Right renal pelvis (tissue), 4 donors: ENCODE results near the gene PKIB. TPM values are rescaled to one million over a fixed set of nuclear protein-coding genes. Genes with fewer than 3 reads are reported as not detected.

Source experiments
- DNase-seq, 4 donors: peaks; one replicate each; pipeline ENCODE4 v3.0.0-alpha.2; 2013; ENCODE audit warnings: low read depth in 4 of 4, low spot score in 3 of 4, missing footprints in 1 of 4
- polyA plus RNA-seq, 4 donors: library from polyadenylated mRNA; unstranded; fragments of 120-200 nt; gene quantifications; one replicate each; pipeline ENCODE4 v1.2.1, GENCODE V29; 2013; ENCODE audit not compliant: insufficient read length in 4 of 4

Gene PKIB
- polyA plus RNA-seq, 4 donors: 1.4 to 2.6 (median 1.8) TPM

DNA sequence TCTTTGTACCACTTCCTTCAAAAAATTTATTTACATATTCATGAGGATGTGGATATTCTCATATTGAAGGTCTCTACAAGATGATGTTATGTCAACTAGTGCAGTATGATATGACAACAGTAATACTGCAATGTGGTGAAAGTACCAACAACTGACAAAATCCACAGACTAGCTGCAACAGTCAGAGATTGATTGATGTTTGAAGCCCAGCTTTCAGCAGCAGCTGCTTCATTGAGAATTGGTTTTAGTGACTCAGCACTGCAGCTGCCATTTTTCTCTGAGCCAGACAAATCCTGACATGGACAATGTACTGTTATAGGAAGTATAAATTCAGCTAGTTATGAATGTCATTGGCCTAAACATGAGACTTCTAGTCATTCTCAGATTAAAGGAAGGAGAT is 53.8 kb downstream of the PKIB start:
- DNase-seq: no peak

- no peak for DNase-seq
These were observed 55.7 kb downstream of the PKIB start for GRCh38 chr6:122665929-122666328.

GRCh38 chr6:122666418-122666817 is 56.2 kb downstream of the PKIB start:
- DNase-seq: no peak

DNA sequence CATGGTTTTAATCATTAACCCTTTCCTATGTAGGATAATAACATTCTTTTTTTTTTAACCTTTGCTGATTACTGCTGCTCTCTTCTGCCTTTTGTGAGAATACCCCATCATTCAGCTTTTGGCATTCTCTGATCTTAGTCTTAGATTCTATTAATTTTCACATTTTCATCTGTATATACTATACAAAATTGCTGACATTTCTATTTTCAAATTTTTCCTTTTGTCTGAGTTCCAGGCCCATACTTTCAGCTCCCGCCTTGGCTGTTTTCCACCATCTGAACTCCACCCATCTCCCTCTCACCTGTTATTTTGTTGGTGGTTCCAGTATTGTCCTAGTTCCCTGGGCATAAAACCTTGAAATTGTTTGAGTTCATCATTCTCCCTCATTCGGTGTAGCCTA is 59.2 kb downstream of the PKIB start:
- DNase-seq: no peak

DNA sequence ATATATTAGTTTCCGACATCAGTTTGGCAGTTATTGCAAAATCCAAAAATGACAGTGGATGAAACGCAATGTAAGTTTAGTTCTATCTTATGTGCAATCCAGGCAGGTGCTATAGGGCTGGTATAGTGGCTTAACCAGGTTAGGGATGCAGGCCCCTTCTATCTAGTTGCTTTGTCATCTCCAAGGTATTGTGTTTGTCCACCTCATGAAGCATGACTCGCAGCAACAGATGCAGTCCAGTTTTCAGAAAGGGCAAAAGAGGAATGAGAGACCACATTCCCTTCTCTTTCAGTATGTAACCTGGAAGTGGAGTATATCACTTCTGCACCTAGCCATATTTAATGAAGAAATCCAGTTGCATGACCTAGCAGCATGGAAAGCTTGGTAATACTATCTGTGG is 59.7 kb downstream of the PKIB start:
- DNase-seq: no peak

DNA sequence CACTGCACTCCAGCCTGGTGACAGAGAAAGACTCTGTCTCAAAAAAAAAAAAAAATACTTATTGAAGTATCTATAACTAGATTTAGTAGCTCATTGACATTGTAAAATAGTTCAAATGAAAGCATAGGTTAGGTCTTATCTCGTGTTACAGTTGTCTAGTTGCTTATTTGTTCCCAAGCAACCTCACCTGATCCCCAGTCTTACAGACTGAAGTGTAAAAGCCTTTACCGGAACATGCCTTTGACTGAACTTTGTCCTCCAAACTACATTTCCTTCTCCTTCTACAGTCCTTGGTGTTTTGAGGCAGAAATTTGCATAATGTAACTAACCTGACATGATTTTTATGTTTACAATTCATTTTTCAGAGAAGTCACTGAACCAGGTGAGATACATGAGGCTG is 61.0 kb downstream of the PKIB start:
- DNase-seq: no peak

DNA sequence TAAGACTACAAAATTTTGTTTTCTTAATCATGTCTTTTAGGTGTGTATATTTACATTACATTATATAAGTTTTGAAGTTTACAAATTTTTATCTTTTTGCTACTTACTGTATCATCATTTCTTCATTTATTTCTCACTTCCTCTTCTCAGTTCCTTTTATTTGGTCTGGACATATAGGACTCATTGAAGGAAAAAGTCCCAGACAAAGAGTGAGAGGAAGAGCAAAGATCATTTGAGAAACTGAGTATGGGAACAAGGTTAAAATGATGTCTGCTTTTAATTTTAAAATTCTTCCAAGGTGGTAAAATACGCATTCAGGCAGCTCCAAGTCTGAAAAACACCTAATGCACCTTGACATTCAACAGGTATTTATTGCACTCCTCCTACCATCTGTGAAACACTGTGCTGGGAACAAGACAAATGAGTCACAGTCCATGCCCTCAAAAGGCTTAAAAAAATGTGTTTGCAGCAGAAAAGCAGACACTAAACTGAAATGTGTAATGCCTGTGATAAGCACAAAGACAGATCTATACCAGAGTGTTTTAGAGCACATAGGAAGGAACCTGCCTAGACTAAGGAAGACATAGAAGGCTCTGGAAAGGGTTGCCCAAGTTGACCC is 63.2 kb downstream of the PKIB start:
- DNase-seq: no peak

GRCh38 chr6:122676146-122676545 is 65.9 kb downstream of the PKIB start:
- no peak for DNase-seq

DNA sequence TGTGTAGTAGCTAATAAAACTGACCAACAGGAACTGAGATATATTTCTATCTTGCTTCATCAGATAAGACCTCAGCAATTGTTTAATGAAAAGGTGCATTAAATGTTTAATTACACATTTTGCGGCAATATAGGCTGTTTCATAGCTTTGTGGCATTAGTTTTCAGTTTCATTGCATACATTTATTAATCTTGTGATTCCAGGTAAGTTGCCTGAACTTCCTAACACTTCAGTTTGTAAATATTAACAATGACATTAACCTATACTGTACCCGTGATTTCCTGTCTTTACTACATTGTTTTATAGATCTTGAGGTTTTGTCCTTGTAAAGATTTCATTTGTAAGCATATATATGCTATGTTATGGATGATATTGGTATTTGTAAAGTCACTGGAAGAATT is 66.5 kb downstream of the PKIB start:
- DNase-seq: no peak

- DNase-seq: no peak
These were observed 67.2 kb downstream of the PKIB start for GRCh38 chr6:122677406-122677805.

DNA sequence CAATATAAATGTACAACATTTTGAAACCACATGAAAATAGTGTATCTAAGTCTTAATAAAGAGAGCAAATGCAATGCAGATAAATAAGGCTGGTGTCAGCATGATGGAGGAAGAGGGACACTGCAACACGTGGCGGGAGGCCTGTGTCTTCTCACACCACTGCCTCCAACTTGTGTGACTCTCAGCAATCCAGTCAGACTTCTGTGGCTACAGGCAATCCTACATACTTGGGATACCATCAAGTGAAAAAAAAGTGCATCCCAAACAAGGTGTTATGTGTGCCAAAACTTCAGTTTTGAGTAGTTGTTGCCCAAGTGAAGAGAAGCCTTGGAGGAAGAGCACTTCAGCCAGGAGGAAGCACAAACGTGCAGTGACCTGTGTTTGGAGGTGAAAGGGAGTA is 68.6 kb downstream of the PKIB start:
- DNase-seq: no peak

- DNase-seq: no peak
These were observed 71.5 kb downstream of the PKIB start for GRCh38 chr6:122681705-122682104.

DNA sequence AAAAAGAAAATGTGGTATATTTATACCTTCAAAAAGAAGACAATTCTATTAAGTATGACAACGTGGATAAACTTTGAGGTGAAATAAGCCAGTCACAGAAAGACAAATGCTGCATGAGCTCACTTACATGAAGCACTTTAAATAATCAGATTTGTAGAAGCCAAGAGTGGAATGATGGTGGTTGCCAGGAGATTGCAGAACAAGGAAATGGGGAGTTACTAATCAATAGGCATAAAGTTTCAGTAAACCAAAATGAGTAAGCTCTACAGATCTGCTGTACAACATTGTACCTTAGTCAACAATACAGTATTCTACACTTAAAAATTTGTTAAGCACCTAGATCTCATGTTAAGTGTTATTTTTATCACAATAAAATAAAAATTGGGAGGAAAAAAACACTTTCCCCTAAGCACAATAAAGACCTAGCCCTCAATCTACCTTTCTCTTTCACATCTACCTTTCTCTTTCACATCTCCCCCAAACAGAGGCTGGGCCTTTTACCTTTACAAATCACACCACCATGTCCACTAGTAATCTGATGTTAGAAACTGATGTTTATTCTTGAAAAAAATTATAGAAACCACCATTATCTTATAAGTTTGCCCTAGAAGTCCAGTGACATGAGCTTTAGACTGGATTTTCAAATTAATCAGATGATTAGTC is 73.9 kb downstream of the PKIB start:
- DNase-seq: no peak

DNA sequence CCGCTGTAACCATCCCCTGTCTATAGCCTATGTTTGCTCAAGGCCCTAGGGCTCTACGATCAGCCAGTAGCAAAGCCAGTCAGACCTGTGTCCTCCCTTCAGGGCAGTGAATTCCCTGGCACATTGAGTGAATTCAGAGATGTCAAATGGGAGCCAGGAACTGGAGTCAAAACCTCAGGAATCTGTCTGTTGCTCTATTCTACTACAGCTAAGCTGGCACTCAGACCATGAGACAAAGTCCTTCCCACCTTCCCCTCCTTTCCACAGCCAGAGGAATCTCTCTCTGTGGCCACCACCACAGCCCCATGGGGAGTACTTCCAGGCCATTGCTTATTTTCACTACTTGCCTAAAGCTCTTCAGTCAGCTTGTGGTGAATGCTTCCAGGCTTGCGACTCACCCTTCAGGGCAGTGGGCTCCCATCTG is 82.0 kb downstream of the PKIB start:
- DNase-seq: no peak

DNA sequence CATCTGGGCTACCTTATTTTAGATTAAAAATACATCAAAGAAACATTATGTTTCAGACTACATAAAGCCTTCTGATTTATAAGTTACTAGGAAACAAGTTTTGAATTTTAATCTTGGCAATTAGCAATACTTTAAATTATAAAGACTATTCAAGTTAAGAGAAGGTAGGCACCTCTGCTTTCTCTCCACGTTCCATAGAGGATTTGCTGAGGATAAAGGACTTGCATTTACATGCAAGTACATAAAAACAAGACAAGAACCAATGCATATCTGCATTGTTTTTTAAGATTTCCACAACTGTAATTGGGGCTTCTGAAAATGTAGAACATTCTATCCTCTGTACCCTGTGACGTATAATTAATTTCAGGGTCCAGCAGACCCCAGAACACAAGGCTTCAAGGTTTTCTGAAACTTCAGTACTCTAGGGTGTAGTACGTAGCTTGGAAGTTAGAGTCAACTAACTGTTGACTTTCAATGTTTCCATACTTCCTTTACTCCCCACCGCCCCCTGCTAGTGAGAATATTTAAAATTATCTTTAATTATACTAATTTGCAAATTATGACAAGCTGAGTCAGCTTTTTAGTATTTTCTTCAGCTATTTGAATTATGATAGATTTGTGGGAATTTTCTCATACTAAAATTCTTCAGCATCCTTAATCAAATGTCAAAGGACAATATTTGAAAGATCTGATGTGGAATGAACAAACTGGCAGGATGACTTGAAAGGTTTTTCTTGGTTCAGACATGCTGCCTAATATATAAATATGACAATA is 82.8 kb downstream of the PKIB start:
- DNase-seq: no peak

DNA sequence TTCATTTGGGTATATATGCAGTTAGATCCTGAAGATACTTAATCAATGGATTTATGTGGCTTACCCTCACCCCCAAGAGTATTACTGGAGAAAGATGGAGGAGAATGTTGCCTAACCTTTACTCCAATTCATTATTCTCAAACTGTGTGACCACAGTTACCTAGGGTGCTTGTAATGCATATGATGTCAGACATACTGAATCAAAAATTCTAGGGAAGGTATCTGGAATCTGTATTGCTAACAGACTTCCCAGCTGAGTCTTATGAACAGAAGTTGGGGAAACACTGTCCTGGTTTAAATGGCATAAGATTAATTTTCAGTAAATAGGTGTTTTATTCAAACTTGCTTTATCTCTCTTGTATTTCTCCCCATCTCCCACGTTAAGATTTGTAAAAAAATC is 83.9 kb downstream of the PKIB start:
- no peak for DNase-seq

GRCh38 chr6:122694602-122695001 is 84.4 kb downstream of the PKIB start:
- DNase-seq: no peak

DNA sequence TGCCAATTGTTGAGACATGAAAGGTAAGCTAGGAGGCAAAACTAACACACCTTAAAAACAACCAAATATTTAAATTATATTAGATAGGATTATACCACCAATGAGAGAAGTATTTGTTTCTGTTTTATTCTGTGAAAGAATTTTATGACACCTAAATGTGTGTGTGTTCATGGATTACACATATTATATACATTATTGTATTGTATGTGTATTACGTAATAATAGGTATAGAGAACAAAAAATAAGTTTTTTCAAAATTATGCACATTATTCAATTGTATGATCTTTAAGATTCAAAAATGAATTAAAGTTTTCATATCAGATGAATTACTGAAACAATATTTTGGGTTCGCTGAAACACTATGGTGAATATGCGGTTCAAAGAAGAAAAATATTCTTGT is 85.0 kb downstream of the PKIB start:
- DNase-seq: no peak

GRCh38 chr6:122696079-122696478 is 85.9 kb downstream of the PKIB start:
- no peak for DNase-seq

DNA sequence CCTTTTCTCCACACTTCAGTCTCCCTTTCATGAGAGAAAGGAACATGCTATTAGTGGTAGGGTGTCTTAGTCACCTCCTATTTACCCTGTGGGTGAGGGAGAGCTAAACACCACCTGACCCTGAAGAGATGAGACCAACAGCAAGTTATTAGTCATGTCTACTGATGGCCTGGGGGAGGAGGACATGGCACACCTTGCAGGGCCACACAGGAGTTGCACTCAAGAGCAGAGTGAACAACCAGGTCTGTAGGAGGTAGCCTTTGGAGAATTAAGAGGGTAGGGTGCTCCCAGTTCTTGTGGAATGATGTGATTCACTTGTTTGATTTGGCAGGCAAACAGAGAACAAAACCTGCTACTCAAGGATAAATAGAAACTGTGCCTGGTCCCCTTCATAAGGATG is 86.6 kb downstream of the PKIB start:
- no peak for DNase-seq

GRCh38 chr6:122697458-122697857 is 87.3 kb downstream of the PKIB start:
- no peak for DNase-seq

DNA sequence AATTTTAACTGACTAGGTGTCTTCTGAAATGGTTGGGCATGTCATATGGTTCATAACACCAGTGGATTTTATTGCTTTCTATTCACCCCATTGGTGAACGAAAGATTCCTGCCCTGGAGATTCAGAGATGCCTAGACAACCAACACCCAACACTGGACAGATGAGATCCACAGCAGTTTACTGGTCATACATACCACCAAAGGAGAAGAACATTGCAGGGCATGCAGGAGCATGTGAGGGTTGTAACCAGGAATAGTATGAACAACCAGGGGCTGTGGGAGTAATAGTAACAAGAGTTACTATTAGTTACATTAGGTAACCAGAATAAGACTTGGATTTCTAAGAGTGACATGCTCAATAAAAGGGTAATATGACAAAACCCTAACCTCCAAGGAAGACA is 91.5 kb downstream of the PKIB start:
- no peak for DNase-seq
